Sigmoid colon (tissue), 3 donors: ENCODE measurements around the gene COPB1.
"Not testable (repeated sequence)": the region's sequence is repeated elsewhere in the genome, so short reads cannot be mapped to it uniquely, and the experiment has no call there.

Experiments used
- CTCF ChIP-seq, 4 experiments: fragments of 450-650 bp in 3 of 4; fragments of 200-600 bp in 1 of 4; IDR thresholded peaks; one replicate each; pipeline ENCODE4 v1.5.1; 2016 to 2019; ENCODE audit warnings: antibody characterized with exemption in 4 of 4, mild to moderate bottlenecking in 3 of 4, moderate library complexity in 2 of 4
- POLR2A ChIP-seq, 2 donors: fragments of 450-650 bp; IDR thresholded peaks; one replicate each; pipeline ENCODE4 v1.6.1; 2016; ENCODE audit warnings: antibody characterized with exemption in 2 of 2, mild to moderate bottlenecking in 2 of 2, moderate library complexity in 2 of 2

- TF ChIP-seq CTCF, POLR2A (IDR thresholded peaks at IDR 0.05): not testable (repeated sequence)
These were observed 35.6 kb upstream of the COPB1 start for GRCh38 chr11:14535166-14535565.
